ENCODE results near the gene RPAP3.

- TF ChIP-seq CTCF (IDR thresholded peaks at IDR 0.05; ENCODE audit: low read depth, low read length, missing input control) = no peak
- TF ChIP-seq FOXA1 (IDR thresholded peaks at IDR 0.05) = no peak
- no peak for TF ChIP-seq TAF1 (conservative IDR thresholded peaks at IDR 0.05)
Measured at GRCh38 chr12:47744778-47745436, 39.1 kb upstream of the RPAP3 start.
